ENCODE data around the gene CYSLTR2.
"Not testable (repeated sequence)": the region's sequence is repeated elsewhere in the genome, so short reads cannot be mapped to it uniquely, and the experiment has no call there.

The CYSLTR2 gene

GRCh38 chr13:48687249-48687648 lies 33.5 kb downstream of the CYSLTR2 start:
- DNase-seq (ENCODE audit: low read depth in 2 of 3, low spot score in 2 of 3): no peak

DNA sequence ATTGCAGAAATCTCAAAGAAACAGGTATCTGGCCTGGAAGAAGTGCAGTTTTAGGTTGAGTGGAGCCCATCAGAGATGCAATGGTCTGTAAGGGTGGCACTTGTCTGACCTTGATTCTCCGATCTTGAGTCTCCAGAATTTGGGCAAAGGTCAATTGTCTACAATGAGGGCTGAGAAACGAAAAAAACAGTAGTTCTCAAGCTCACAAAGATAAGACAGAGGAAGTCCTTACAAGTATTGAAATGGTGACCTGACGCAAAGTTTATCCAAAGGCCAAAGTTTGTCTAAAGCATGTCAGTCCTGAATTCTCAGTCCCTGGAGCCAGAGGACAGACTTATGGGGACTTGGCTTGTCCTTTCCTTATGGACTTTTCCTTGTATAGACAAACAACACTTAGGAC lies 40.3 kb downstream of the CYSLTR2 start:
- DNase-seq (ENCODE audit: low read depth in 2 of 3, low spot score in 2 of 3): no peak

- no peak for DNase-seq (ENCODE audit: low read depth in 2 of 3, low spot score in 2 of 3)
Observed at GRCh38 chr13:48695776-48696175, 42.0 kb downstream of the CYSLTR2 start.

DNA sequence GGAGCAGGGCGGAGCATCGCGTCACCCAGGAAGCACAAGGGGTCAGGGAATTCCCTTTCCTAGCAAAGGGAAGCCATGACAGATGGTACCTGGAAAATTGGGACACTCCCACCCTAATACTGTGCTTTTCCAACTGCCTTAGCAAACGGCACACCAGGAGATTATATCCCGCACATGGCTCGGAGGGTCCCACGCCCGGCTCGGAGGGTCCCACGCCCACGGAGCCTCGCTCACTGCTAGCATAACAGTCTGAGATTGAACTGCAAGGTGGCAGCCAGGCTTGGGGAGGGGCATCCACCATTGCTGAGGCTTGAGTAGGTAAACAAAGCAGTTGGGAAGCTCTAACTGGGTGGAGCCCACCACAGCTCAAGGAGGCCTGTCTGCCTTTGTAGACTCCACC lies 42.9 kb downstream of the CYSLTR2 start:
- DNase-seq (ENCODE audit: low read depth in 2 of 3, low spot score in 2 of 3): not testable (repeated sequence)

DNA sequence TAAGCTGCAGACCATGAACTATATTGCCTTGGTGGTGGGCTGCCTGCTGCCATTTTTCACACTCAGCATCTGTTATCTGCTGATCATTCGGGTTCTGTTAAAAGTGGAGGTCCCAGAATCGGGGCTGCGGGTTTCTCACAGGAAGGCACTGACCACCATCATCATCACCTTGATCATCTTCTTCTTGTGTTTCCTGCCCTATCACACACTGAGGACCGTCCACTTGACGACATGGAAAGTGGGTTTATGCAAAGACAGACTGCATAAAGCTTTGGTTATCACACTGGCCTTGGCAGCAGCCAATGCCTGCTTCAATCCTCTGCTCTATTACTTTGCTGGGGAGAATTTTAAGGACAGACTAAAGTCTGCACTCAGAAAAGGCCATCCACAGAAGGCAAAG lies 53.7 kb downstream of the CYSLTR2 start:
- no peak for DNase-seq (ENCODE audit: low read depth in 2 of 3, low spot score in 2 of 3)

DNA sequence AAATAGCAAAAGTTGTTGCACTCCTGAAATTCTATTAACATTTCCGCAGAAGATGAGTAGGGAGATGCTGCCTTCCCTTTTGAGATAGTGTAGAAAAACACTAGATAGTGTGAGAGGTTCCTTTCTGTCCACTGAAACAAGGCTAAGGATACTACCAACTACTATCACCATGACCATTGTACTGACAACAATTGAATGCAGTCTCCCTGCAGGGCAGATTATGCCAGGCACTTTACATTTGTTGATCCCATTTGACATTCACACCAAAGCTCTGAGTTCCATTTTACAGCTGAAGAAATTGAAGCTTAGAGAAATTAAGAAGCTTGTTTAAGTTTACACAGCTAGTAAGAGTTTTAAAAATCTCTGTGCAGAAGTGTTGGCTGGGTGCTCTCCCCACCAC lies 55.0 kb downstream of the CYSLTR2 start:
- DNase-seq (ENCODE audit: low read depth in 2 of 3, low spot score in 2 of 3): no peak

- no peak for DNase-seq (ENCODE audit: low read depth in 2 of 3, low spot score in 2 of 3)
Observed at GRCh38 chr13:48709213-48709612, 55.5 kb downstream of the CYSLTR2 start.

DNA sequence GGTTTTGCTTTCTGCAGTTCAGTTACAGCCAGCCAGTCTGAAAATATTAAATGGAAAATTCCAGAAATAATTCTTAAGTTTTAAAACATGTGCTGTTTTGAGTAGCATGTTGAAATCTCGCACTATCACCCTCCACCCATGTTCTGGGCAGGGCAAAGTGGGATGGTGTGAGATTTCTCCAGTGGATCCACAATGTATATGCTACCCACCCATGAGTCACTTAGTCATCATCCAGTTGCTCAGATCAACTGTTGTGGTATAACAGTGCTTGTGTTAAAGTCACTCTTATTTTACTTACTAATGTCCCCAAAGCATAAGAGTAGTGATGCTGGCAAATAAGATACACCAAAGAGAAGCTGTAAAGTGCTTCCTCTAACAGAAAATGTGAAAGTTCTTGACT lies 56.4 kb downstream of the CYSLTR2 start:
- DNase-seq (ENCODE audit: low read depth in 2 of 3, low spot score in 2 of 3): no peak

DNA sequence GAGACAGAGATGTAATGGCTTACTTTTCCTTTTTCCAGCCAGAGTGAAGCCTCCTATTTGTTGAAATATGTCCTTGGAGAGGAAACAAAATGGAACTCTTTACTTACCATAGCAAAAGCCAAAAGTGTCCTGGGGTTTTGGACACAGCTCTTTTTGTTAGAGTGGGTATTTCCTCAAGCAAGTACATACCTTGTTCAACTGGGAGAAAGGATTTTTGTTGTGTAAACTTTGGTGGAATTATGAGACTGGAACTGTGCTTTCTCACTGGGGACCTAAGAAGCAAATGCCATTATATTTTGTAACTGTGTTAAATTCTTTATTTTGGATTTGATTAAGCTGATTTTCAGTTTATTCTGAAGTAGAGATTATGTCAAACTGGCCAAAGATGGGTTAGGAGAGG lies 58.4 kb downstream of the CYSLTR2 start:
- no peak for DNase-seq (ENCODE audit: low read depth in 2 of 3, low spot score in 2 of 3)

DNA sequence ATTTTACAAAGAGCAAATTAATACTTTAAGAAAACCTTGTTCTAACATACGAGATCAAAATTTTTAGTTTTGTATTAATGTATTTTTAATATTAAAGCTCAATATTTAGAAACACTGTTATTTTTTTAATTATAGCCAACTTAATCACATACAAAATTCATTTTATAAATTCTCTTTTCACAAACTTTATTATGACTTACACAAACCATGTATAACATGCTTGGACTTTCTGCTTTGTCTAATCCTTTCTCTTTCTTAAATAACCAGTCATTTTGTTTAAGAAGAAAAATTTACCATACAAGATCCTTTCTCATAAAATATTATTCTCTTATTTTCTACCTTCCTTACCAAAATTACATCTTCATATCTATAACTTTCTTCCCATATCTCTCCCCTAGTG lies 62.2 kb downstream of the CYSLTR2 start:
- no peak for DNase-seq (ENCODE audit: low read depth in 2 of 3, low spot score in 2 of 3)

- no peak for DNase-seq (ENCODE audit: low read depth in 2 of 3, low spot score in 2 of 3)
Observed at GRCh38 chr13:48720621-48721020, 66.9 kb downstream of the CYSLTR2 start.

- DNase-seq (ENCODE audit: low read depth in 2 of 3, low spot score in 2 of 3): no peak
Observed at GRCh38 chr13:48723168-48723567, 69.4 kb downstream of the CYSLTR2 start.

- no peak for DNase-seq (ENCODE audit: low read depth in 2 of 3, low spot score in 2 of 3)
Observed at GRCh38 chr13:48725271-48725670, 71.5 kb downstream of the CYSLTR2 start.

DNA sequence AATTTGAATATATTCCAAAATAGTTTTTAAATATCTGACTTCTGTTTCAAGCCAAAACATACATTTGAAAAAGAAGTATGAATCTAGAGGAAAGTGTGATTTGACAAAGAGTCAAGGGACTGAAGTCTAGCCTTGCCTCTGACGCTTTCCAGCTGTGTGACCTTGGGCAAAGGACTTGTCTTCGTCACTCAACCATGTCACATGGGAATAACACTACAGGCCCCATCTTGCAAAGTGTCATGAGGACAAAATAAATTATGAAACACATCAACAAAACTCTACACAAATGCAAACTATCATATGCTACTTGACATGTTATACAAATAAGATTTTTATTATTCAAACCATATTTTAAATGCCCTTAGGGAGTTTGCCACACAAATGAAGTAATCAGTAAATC lies 73.0 kb downstream of the CYSLTR2 start:
- DNase-seq (ENCODE audit: low read depth in 2 of 3, low spot score in 2 of 3): no peak

DNA sequence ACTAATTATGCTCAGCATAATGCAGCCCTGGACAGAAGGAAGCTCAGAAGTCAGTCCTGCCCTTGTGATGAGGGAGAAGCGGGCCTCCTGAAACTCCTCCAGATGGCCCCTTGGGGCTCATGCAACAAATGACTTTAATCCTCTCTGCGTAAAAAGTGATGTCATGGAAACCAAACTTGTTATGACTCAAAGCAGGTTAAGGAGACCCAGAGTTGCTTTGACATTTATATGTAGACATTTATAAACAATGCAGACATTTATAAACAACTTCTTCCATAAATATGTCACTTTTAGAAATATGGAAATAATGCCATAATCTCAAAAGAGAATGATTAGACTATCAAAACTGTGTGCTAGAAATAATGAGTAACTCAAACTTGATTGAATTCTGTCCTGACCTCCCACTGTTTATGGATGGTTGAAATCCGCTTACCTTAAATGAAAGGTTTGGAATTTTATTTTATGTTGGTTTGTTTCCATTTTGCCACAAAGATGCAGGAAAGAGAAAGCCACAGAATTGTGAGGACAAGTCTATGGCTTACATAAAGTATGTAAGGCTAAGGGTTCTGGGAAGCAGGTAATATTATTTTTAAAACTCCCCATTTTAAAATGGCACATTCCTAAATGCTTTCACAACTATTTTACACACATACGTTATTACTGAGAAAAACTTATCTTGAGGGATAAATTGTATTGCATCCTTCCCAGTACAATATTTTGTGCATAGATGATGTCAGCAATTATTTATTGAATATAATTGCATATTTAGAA lies 73.7 kb downstream of the CYSLTR2 start:
- DNase-seq (ENCODE audit: low read depth in 2 of 3, low spot score in 2 of 3): no peak

DNA sequence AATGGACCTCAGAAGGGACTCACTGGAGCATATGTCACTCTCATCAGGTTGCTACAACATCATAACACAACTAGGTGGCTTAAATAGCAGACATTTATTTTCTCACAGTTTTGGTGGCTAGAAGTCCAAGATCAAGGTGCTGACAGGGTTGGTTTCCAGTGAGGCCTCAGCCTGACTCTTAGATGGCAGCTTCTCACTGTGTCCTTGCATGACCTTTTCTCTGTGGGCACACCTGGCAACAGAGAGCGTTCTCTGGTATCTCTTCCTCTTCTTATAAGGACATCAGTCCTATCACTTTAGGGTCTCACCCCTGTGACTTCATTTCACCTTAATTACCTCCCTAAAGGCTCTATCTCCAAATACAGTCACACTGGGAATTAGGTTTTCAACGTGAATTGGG lies 74.5 kb downstream of the CYSLTR2 start:
- DNase-seq (ENCODE audit: low read depth in 2 of 3, low spot score in 2 of 3): no peak

- no peak for DNase-seq (ENCODE audit: low read depth in 2 of 3, low spot score in 2 of 3)
Observed at GRCh38 chr13:48728876-48729275, 75.1 kb downstream of the CYSLTR2 start.

DNA sequence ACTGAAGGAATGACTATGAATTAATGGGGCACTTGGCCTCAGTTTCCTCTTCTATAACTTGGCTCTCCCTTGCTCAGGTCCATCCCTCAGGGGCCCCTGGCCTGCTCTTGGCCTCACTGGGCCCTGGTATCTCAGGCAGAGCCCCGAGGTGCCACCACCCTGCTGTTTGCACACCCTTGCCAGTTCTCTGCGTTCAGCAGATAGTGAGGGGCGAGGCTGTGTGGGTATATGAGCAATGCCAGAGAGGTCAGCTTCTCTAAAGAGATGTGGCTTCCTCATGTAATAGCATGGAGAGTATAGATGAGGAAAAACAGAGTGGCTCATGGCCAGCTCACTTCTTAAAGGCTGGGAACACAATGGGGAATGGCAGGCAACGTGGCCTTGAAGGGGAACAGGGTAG lies 76.1 kb downstream of the CYSLTR2 start:
- DNase-seq (ENCODE audit: low read depth in 2 of 3, low spot score in 2 of 3): no peak

DNA sequence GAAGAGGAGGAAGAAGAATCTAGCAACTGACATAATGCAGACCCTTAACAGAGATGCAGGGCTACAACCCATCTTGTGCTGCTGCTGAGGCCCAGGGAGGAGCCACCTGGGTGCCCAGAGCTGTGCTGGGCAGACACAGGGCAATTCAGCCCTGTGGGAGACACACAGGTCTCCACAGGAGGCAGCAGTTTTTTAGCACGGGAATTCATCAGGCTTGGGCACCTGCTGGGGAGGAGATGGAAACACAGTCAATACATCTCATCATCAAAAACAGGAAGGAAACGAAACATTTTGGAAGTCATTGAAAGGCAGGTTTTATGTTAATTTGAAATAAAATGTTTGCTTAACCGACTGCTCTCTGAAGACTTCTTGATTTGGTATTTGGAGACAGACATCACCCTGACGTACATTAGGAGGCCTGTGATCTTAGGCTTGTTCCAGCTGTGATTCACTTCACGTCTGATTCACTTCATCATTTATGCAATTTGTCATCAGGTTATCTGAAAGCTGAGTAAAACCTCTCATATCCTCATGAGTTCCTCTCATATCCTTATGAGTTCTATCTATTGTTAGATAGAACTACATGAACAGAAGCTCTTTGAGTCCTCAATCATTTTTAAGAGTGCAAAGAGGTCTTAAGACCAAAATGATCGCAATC lies 77.4 kb downstream of the CYSLTR2 start:
- no peak for DNase-seq (ENCODE audit: low read depth in 2 of 3, low spot score in 2 of 3)

- DNase-seq (ENCODE audit: low read depth in 2 of 3, low spot score in 2 of 3): peak; percentile 12 to 45 (median 28)
Observed at GRCh38 chr13:48731957-48732569, 78.3 kb downstream of the CYSLTR2 start.

DNA sequence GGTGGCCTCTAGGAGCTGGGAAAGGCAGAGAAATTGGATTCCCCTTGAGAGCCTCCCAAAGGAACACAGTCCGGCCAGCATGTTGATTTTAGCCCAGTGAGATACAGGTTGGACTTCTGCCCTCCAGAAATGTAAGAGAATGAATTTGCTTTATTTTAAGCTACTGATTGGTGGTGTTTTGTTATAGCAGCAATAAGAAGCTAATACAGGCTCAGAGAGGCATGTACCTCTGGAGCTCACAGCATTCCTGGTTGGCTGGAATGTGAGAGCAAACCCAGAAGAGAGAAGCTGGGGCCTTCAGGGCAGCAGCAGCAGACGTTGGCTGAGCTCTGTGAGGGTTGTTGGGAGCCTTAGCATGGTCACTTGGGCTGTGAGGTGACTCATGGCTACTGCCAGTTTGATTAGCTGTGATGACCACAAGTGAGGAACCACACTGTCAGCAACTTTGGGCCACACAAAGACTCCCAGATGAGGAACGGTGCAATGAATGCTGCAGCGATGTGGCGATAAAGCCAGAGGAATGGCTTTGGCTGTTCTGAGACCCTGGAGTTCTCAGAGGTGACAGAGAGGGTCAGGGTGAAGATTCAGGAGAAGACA lies 80.1 kb downstream of the CYSLTR2 start:
- DNase-seq (ENCODE audit: low read depth in 2 of 3, low spot score in 2 of 3): no peak

DNA sequence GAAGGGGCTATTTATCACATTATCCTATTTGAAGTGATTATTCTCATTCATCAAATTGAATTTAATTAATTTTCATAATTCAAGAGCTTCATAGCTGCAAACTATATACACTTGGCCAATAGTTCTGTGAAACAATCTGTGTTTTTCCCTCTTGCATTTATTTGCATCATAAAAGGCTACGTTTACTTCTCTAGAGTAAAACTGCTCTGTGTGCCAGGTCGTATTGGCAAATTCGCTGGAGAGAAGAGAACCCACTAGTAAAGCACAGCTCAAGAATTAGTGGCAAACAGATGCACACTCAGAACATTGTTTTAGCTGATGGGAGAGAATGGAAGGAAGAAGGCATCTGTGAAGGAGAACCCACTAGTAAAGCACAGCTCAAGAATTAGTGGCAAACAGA lies 81.8 kb downstream of the CYSLTR2 start:
- DNase-seq (ENCODE audit: low read depth in 2 of 3, low spot score in 2 of 3): no peak
